HG03432 (cell line): ENCODE data around the gene METAP2.

Source experiments
- ATAC-seq: cut with Tn5 transposase; IDR thresholded peaks from one replicate; pipeline ENCODE4 v1.9.1; 2021; ENCODE audit warnings: mild to moderate bottlenecking, moderate library complexity; ENCODE audit not compliant: unreplicated experiment

Gene METAP2

DNA sequence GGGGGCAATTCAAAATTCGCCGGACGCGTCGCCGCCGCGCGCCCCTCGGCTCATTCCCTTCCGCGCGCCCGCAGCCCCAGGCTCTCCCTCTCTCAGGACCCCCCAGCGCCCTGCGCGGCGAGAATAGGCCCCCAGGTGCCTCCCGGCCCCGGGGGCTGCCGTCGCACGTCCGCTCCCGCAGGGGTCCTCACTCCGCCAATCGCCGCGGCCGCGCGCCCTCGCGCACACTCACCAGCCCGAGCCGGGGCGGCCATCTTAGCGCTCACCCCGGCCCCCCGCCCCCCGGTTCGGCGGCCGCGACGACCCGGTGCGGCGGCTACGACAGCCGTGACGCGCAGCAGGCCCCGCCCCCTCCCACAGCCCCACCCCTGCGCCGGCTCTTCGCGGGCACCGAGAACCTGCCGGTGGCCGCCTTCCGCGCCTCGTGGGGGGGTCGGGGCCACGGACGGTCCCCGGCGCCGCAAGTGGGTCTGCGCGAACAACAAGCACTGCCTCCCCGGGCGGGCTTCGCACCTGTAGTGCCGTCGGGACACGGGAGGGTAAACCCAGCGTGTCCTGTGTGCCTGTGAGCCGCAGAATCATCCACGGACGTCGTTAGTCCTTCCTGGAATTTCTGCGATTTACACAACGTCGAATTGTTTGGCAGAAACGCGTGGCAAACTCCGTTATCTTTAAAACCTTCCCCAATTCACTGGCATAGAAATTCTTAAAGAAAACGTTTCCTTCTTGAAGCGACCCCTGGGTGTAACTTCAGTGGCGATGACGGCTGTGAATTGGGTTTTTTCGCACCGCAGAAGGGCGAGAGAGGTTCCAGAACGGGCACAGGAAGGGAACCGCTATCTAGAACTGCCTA is 74.8 kb downstream of the METAP2 start:
- no peak for ATAC-seq

GRCh38 chr12:95549392-95550084 is 75.6 kb downstream of the METAP2 start:
- no peak for ATAC-seq

DNA sequence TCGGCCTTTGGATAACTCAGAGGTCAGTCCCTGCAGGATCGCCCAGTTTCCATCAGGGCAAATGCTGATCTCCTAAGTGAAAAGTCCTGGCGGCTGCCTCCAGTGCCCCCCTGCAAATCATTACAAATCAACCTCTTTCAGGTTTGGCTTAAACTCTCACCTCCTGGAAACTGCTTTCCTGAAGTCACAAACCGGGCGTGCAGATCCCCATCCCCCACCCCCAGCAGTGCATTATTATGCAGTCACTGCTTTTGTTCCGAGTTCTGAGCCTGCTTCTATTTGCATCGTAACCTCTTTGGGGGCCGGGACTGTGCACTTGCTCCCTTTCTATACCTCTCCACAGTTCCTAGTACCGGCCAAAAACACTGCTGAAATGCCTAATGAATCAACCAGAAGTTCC is 77.4 kb downstream of the METAP2 start, which contains the start of gene USP44:
Gene USP44, minus strand, starts transcription at position 172 of the 400 bp plus-strand sequence. CDS start 17,220 bp downstream, outside the sequence.
- ATAC-seq, result no peak

GRCh38 chr12:95551913-95552516 is 78.1 kb downstream of the METAP2 start:
- ATAC-seq, result no peak

- ATAC-seq, result no peak
These were observed 79.4 kb downstream of the METAP2 start for GRCh38 chr12:95553197-95553943.

DNA sequence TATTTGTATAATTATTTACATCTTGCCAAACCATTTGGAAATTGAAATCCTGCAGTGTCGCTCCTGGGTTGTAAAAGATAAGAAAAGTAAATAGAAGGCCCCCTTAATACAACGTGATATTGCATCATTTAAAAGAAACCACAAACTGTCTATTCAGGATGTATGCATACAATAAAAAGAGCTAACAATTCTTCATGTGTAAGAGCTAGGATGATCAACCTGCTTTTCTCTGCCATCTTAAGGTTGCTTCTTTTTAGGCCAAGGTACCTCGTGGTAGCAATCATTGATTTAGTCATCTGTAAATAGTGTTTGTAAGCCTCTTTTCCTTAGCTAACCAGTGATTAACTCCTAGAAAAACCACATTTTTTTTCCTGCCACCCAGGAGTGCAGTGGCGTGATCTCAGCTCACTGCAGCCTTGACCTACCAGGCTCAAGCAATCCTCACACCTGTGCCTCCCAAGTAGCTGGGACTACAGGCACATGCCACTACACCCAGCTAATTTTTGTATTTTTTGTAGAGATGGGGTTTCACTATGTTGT is 80.7 kb downstream of the METAP2 start:
- ATAC-seq, result no peak

GRCh38 chr12:95557625-95558024 is 83.7 kb downstream of the METAP2 start:
- no peak for ATAC-seq
